Right hindlimb (tissue), 1 donor: ENCODE results near the gene RXYLT1.
"Not testable (repeated sequence)": the region's sequence is repeated elsewhere in the genome, so short reads cannot be mapped to it uniquely, and the experiment has no call there.

Source experiments
- DNase-seq: peaks from one replicate; pipeline ENCODE4 v3.0.0-alpha.2; 2018

The RXYLT1 gene

DNA sequence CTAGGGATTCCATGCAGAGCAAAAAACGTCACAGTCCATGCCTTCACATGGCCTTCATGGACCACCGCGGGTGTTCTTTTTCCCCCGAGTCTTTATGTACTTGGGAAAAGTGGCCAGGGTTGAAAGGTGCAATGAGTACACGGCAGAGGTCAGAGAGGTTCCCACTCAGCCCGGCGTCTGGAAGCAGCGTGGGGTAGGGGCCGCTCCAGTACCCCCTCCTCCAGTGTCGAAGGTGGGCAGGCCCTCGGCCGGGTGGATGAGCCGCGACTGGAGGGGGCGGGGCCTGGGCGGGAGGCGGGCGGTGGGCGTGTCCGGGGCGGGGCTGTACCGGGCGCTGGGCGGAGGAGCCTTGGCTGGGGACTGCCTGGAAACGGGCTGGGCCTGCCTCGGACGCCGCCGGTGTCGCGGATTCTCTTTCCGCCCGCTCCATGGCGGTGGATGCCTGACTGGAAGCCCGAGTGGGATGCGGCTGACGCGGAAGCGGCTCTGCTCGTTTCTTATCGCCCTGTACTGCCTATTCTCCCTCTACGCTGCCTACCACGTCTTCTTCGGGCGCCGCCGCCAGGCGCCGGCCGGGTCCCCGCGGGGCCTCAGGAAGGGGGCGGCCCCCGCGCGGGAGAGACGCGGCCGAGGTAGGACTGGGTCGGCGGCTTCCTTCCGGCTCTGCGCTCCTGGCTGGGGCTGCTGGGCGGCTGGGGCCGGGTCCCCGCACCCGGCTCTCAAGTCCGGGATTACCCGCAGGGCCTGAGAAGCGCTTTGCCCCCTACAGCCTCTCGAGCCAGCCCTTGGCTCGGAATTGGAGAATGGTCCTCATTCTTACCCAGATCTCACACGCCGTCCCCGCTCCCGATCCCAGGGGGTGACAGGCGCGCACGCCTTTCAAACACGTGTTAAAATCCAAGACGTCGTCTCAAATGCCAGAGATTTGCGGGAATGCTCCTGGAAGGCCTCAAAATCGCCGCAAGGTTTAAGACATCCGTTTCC, at the start of gene RXYLT1:
Gene RXYLT1 (plus strand): TSS at position 412 of the 984 bp plus-strand sequence. CDS start 52 bp downstream, at position 464.
- peak; percentile 95 for DNase-seq

GRCh38 chr12:63732779-63733178, 46.9 kb upstream of the RXYLT1 start:
- DNase-seq, result not testable (repeated sequence)

DNA sequence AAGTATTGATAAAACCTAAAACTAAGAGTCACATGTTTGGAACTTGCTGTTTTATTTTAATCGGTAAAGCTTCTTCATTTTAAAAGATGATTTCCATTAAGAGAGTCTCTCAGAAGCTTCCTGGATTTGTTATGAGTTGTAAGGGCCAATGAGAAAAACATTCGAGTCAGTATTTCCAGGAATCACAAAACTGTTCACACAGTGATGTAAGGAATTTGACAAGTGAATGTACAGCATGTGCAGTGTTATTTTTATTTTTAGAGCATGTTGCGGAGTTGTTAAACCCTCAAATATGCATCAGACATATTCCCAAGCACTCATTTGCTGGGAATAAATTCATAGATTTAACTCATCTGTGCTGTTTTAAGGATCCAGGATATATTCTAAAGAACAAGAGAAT, 46.1 kb upstream of the RXYLT1 start:
- not testable (repeated sequence) for DNase-seq

DNA sequence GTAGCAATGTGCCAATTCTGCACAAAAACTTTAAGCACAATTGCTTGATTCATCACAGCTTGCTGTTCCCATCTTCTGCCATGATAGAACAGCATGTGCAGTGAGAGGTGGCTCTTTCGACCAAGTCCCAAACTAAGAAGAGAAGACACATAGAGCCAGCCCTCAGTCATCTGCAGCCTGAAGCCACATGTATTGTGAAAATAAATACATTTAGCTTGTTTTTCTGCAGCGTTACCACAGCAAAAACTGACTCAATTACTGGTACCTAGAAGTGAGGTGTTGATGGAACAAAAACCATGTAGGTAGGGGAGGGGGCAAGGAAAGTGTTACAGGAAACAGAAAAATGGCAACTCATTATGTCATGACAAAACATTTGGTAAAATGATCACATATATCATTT, 39.2 kb upstream of the RXYLT1 start:
- not testable (repeated sequence) for DNase-seq

GRCh38 chr12:63741431-63741830, 38.3 kb upstream of the RXYLT1 start:
- not testable (repeated sequence) for DNase-seq

GRCh38 chr12:63744110-63744509, 35.6 kb upstream of the RXYLT1 start:
- not testable (repeated sequence) for DNase-seq

GRCh38 chr12:63746470-63746869, 33.2 kb upstream of the RXYLT1 start:
- DNase-seq, result not testable (repeated sequence)

DNA sequence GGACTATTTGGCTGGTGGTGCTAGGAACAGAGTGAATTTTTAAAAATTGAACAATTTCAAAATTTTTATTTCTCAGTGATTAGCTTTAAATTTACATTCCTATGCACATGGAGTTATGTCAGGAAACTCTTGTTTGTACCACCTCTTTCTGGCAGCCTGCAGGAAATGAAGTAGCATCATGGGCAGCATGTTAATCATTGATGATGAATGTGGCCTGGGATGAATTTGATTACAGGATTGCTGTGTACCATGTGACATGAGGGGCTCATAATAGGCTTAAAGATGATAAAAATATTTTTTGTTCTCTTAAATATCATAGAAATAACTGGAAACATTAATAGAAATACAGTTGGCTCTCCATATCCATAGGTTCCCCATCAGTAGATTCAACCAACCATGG, 32.6 kb upstream of the RXYLT1 start:
- not testable (repeated sequence) for DNase-seq

- no peak for DNase-seq
These were observed 32.2 kb upstream of the RXYLT1 start for GRCh38 chr12:63747553-63747952.

- no peak for DNase-seq
These were observed 27.4 kb upstream of the RXYLT1 start for GRCh38 chr12:63752283-63752682.

GRCh38 chr12:63752841-63753240, 26.9 kb upstream of the RXYLT1 start:
- no peak for DNase-seq

- no peak for DNase-seq
These were observed 26.0 kb upstream of the RXYLT1 start for GRCh38 chr12:63753743-63754142.

DNA sequence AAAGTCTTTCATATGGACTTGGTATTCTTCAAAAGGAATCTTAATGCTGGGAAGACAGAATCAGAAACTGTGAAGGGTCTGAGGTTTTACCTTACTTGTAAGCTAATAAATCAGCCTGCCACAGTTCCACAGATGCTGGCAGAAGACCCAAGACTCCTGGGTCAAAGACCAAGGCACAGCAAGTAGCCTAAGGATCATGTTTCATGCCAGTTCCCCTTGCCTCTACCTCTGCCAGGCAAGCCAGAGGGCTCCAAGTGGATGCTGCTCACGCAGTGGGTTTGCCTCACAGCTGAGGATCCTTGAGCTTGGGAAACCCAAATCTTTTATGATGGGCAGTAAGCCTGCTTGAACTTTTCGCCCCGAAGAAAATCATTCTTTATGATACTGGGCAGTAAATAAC, 15.2 kb upstream of the RXYLT1 start:
- DNase-seq, result no peak

DNA sequence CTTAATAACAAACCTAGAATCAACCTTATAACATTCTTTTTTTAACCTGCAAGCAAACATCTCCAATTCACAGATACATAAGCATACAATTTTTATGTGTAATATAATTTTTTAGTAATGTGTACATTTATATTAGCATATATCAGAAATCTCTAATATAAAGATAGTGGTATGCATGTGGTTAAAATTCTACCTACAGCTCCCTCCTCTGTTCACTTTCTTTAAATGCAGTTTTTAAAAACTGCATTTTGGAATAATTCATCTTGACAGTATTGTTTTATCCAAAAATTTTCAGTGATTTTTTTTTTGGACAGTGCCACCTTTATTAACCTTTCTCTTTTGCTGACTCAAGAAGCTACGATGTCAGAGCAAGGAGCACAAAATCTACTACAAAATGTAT, 13.2 kb upstream of the RXYLT1 start:
- DNase-seq, result no peak

GRCh38 chr12:63770375-63770774, 9.3 kb upstream of the RXYLT1 start:
- DNase-seq, result no peak

GRCh38 chr12:63777340-63777739, 2.4 kb upstream of the RXYLT1 start:
- no peak for DNase-seq

DNA sequence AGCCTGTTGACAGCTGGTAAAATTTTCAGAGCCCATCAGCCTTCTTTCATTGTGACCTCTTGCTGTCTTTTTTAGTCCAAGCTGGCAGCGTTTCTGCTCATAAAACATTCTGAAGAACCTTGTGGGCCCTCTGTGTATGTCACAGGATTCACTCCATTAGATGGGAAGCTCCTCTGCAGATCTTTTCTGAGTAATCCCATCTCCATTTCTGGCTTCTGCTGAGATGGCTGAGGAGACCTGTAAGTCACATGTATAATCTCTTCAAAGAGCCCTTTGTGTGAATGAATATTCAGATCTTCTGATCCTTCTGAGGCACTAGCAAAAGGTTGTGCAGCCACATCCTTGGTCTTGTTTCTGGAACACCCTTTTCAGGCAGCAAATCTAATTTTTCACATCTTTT, 2.8 kb downstream of the RXYLT1 start:
- no peak for DNase-seq

DNA sequence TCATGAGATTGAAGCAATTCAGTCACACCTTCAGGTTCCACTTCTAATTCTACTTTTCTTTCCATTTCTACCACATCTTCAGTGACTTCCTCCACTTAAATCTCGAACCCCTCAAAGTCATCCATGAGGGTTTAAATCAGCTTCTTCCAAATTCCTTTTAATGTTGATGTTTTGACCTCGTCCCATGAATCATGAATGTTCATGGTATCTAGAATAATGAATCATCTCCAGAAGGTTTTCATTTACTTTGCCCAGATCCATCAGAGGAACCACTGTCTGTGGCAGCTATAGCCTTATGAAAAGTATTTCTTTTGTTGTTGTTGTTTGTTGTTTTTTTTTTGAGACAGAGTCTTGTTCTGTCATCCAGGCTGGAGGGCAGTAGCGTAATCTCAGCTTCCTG, 7.6 kb downstream of the RXYLT1 start:
- no peak for DNase-seq

DNA sequence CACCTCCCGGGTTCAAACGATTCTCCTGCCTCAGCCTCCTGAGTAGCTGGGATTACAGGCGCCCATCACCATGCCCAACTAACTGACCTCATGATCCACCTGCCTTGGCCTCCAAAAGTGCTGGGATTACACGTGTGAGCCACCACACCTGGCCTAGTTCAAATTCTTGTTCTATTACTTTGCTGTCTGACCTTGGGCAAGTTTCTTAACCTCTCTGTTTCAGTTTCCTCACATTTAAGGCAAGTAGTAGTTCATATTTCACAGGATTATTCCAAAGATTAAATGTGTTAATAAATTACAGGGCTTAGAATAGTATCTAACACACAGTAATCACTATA, 10.9 kb downstream of the RXYLT1 start:
- DNase-seq, result no peak

GRCh38 chr12:63792338-63792737, 12.6 kb downstream of the RXYLT1 start:
- DNase-seq, result peak; percentile 30

GRCh38 chr12:63795032-63795687, 15.5 kb downstream of the RXYLT1 start:
- DNase-seq, result no peak

DNA sequence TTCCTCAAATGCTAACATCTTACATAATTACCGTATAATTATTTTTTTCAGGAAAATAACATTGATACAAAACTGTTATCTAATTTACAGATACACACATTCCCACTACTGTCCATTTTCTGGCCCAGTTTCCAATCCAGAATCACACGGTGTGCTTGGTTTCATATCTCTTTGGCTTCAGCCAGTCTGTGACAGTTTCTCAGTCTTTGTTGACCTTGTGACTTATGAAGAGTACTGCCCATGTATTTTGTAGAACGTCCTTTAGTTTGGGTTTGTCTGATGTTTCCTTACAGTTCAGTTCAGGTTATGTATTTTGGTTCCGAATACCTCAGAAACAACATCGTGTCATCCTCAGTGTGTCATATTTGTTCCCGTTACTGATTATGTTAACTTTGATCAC, 16.2 kb downstream of the RXYLT1 start:
- DNase-seq, result no peak

- DNase-seq, result no peak
These were observed 22.4 kb downstream of the RXYLT1 start for GRCh38 chr12:63802012-63802608.

GRCh38 chr12:63804746-63805145, 25.0 kb downstream of the RXYLT1 start:
- DNase-seq, result no peak
